Measurements from ENCODE around the gene LSM4.
A peak's percentile ranks its signal among the peaks of the same experiment; 100 is the strongest.

- TF ChIP-seq, protein P1, sequence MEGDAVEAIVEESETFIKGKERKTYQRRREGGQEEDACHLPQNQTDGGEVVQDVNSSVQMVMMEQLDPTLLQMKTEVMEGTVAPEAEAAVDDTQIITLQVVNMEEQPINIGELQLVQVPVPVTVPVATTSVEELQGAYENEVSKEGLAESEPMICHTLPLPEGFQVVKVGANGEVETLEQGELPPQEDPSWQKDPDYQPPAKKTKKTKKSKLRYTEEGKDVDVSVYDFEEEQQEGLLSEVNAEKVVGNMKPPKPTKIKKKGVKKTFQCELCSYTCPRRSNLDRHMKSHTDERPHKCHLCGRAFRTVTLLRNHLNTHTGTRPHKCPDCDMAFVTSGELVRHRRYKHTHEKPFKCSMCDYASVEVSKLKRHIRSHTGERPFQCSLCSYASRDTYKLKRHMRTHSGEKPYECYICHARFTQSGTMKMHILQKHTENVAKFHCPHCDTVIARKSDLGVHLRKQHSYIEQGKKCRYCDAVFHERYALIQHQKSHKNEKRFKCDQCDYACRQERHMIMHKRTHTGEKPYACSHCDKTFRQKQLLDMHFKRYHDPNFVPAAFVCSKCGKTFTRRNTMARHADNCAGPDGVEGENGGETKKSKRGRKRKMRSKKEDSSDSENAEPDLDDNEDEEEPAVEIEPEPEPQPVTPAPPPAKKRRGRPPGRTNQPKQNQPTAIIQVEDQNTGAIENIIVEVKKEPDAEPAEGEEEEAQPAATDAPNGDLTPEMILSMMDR (IDR thresholded peaks at IDR 0.05), result no peak
- TF ChIP-seq POLR2A (IDR thresholded peaks at IDR 0.05), result peak; percentile 92
These were observed 1.8 kb downstream of the LSM4 start for GRCh38 chr19:18320865-18321733.
